Osteoblast (primary cell): ENCODE data around the gene PHKA2. TPM values are rescaled to one million over a fixed set of nuclear protein-coding genes. Genes with fewer than 3 reads are reported as not detected.

Experiments
- DNase-seq: peaks from one replicate; pipeline ENCODE4 v3.0.0; 2011; ENCODE audit warnings: low spot score, mixed read lengths; ENCODE audit not compliant: insufficient read length; ENCODE audit errors: missing footprints
- H2AFZ ChIP-seq: 2 replicates; pipeline ENCODE4 v1.6.0; 2011; ENCODE audit warnings: mild to moderate bottlenecking, low read length
- H3K27ac ChIP-seq: 2 replicates; pipeline ENCODE4 v1.5.1; 2011; ENCODE audit warnings: mild to moderate bottlenecking, low read depth, low read length, moderate library complexity
- H3K27me3 ChIP-seq: 2 replicates; pipeline ENCODE4 v1.6.0; 2012; ENCODE audit warnings: mild to moderate bottlenecking, control low read depth, inconsistent platforms, low read length, moderate library complexity; ENCODE audit not compliant: insufficient read depth
- H3K36me3 ChIP-seq: 2 replicates; pipeline ENCODE4 v1.5.1; 2011; ENCODE audit warnings: mild to moderate bottlenecking, low read length, control low read depth, moderate library complexity; ENCODE audit not compliant: insufficient read depth
- H3K4me1 ChIP-seq: 2 replicates; pipeline ENCODE4 v1.5.1; 2011; ENCODE audit warnings: mild to moderate bottlenecking, low read length, control low read depth, moderate library complexity; ENCODE audit not compliant: insufficient read depth
- H3K4me2 ChIP-seq: 2 replicates; pipeline ENCODE4 v1.6.0; 2011; ENCODE audit warnings: mild to moderate bottlenecking, low read length; ENCODE audit not compliant: insufficient read depth
- H3K4me3 ChIP-seq: fragments of 200-600 bp; sonication (generic); 3 replicates; pipeline ENCODE4 v1.5.1; 2012; ENCODE audit warnings: mild to moderate bottlenecking, low read length, inconsistent platforms; ENCODE audit not compliant: insufficient read depth
- H3K79me2 ChIP-seq: 2 replicates; pipeline ENCODE4 v1.6.0; 2012; ENCODE audit warnings: mild to moderate bottlenecking, low read length, control low read depth, inconsistent platforms; ENCODE audit not compliant: insufficient read depth
- H3K9me3 ChIP-seq: 2 replicates; pipeline ENCODE4 v1.5.1; 2011; ENCODE audit warnings: low read depth, low read length, control low read depth
- H4K20me1 ChIP-seq: 2 replicates; pipeline ENCODE4 v1.6.0; 2012; ENCODE audit warnings: mild to moderate bottlenecking, low read length, control low read depth; ENCODE audit not compliant: insufficient read depth
- CTCF ChIP-seq: IDR thresholded peaks from 2 replicates; pipeline ENCODE4 v1.5.1; 2011; ENCODE audit warnings: mild to moderate bottlenecking, low read depth, low read length, moderate library complexity; ENCODE audit errors: extremely low read depth
- total RNA-seq: library from RNA; depleted of rRNA; stranded (reverse); fragments of >200 nt; gene quantifications from 2 replicates; pipeline ENCODE4 v1.2.3, GENCODE V29; 2012

PHKA2 gene
- total RNA-seq, 1 donor = 13.8 TPM

- Histone ChIP-seq H3K4me2 (peak overlapping the region; percentile 56), H3K4me3 (peak overlapping the region; percentile 26), H3K79me2 (no peaks in the 10 kb centered on the region)
These were observed 10.8 kb upstream of the PHKA2 start for GRCh38 chrX:18994713-18995112.

DNA sequence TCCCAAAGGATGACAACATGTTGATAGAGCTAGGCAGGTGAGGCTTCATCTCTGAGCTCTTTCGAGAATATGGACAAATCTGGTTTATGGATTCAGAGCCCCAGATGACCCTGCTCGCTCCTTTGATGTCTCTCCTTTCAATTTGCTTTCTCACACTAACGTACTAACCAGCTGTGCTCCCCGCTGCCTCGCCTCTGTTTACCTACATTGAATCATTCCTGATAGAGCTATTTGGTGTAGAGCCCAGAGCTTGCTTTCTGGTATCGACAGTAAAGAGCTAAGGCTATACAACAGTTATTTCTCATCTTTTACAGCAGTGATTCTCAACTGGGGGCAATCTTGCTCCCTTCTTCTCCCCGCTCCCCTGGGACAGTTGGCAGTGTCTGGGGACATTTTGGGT, 8.9 kb upstream of the PHKA2 start:
- Histone ChIP-seq H3K27me3 (no peaks in the 10 kb centered on the region), H3K9me3 (no peaks in the 10 kb centered on the region), H3K4me1 (peaks cover 19% of the 10 kb centered on the region), H3K79me2 (no peaks in the 10 kb centered on the region), H3K4me2 (no peak overlapping the region), H3K4me3 (no peak overlapping the region), H3K27ac (no peak overlapping the region), H2AFZ (no peak overlapping the region), H4K20me1 (no peaks in the 10 kb centered on the region), H3K36me3 (no peaks in the 10 kb centered on the region)
- TF ChIP-seq CTCF = no peak
- DNase-seq = no peak

More at GRCh38 chrX:18994713-18995112, 10.8 kb upstream of the PHKA2 start:
- H4K20me1 ChIP-seq = no peaks in the 10 kb centered on the region
- peak overlapping the region; percentile 90 for H3K27ac ChIP-seq
- peaks cover 19% of the 10 kb centered on the region for H3K4me1 ChIP-seq
- TF ChIP-seq CTCF = no peak
- no peaks in the 10 kb centered on the region for H3K36me3 ChIP-seq
- peak; percentile 55 for DNase-seq
- peak overlapping the region; percentile 3 for H2AFZ ChIP-seq
- H3K27me3 ChIP-seq = no peaks in the 10 kb centered on the region
- no peaks in the 10 kb centered on the region for H3K9me3 ChIP-seq

DNA sequence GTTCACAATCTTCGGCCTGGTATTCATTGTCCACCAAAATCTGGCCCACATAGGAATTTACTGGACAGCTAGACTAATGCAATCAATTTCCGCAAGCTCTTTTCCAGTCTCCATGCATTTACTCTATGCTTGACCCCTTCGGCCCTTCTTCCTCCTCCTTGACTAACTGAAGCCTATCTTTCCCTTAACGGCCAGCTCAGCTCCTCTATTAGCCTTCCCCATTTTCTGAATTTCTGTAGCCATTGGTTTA, 1.2 kb upstream of the PHKA2 start:
- Histone ChIP-seq H2AFZ (peak overlapping the region; percentile 88), H3K9me3 (no peaks in the 10 kb centered on the region), H3K27ac (peak overlapping the region; percentile 54), H3K27me3 (no peaks in the 10 kb centered on the region), H4K20me1 (no peaks in the 10 kb centered on the region), H3K79me2 (peaks cover 22% of the 10 kb centered on the region), H3K4me3 (peak overlapping the region; percentile 79), H3K4me1 (peaks cover 9% of the 10 kb centered on the region), H3K36me3 (no peaks in the 10 kb centered on the region), H3K4me2 (peak overlapping the region; percentile 84)
- DNase-seq = no peak
- no peak for TF ChIP-seq CTCF

GRCh38 chrX:18984381-18985185, 669 bp upstream of the PHKA2 start:
- Histone ChIP-seq H3K36me3 (no peaks in the 10 kb centered on the region), H3K79me2 (peaks cover 22% of the 10 kb centered on the region), H3K27ac (peak overlapping the region; percentile 54), H3K9me3 (no peaks in the 10 kb centered on the region), H3K4me1 (peaks cover 9% of the 10 kb centered on the region), H4K20me1 (no peaks in the 10 kb centered on the region), H3K4me3 (peak overlapping the region; percentile 79), H3K27me3 (no peaks in the 10 kb centered on the region), H3K4me2 (peak overlapping the region; percentile 84), H2AFZ (peak overlapping the region; percentile 88)
- peak; percentile 22 for TF ChIP-seq CTCF
- peak; percentile 91 for DNase-seq
